HG03066 (cell line): ENCODE results near the gene EIPR1.

ENCODE experiments used
- ATAC-seq: cut with Tn5 transposase; IDR thresholded peaks from one replicate; pipeline ENCODE4 v1.9.1; 2021; ENCODE audit warnings: low read depth; ENCODE audit not compliant: unreplicated experiment

EIPR1 gene

GRCh38 chr2:3377612-3378432, at the start of gene EIPR1:
Gene EIPR1 (minus strand): TSS chr2:3377818. CDS start chr2:3377689, 129 bp downstream.
- ATAC-seq: peak; percentile 76

GRCh38 chr2:3427272-3427671, 49.7 kb upstream of the EIPR1 start:
- ATAC-seq: peak; percentile 54

GRCh38 chr2:3426615-3427014, 49.0 kb upstream of the EIPR1 start:
- ATAC-seq: no peak

DNA sequence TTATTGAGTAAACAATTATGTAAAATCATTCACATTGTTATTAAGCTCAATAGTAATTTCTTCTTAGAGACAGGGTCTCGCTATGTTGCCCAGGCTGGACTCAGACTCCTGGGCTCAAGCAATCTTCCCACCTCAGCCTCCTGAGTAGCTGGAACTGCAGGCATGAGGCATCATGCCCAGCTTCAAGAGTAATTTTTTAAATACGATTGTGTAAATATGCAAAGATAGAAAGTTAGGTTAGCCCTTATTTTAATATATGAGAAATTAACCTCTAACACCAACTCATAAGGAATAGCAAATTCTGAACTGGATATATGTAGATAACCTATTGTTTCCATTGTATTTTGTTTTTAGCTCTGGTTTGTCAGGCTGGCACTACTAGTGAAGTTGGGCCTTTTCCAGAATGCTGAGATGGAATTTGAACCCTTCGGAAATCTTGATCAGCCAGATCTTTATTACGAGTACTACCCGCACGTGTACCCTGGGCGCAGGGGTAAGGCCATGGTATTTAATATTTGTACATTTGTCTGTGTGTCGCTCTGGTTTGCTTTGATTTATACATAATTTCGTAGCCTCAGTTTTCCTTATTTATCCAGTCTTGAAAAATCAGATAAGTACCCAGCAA, 46.7 kb upstream of the EIPR1 start:
- ATAC-seq: no peak

- ATAC-seq: no peak
These were observed 46.0 kb upstream of the EIPR1 start for GRCh38 chr2:3423492-3424170.

- no peak for ATAC-seq
These were observed 44.7 kb upstream of the EIPR1 start for GRCh38 chr2:3422161-3422779.

- no peak for ATAC-seq
These were observed 44.0 kb upstream of the EIPR1 start for GRCh38 chr2:3421580-3421979.

- no peak for ATAC-seq
These were observed 43.3 kb upstream of the EIPR1 start for GRCh38 chr2:3420769-3421397.

- ATAC-seq: no peak
These were observed 42.6 kb upstream of the EIPR1 start for GRCh38 chr2:3420076-3420768.

DNA sequence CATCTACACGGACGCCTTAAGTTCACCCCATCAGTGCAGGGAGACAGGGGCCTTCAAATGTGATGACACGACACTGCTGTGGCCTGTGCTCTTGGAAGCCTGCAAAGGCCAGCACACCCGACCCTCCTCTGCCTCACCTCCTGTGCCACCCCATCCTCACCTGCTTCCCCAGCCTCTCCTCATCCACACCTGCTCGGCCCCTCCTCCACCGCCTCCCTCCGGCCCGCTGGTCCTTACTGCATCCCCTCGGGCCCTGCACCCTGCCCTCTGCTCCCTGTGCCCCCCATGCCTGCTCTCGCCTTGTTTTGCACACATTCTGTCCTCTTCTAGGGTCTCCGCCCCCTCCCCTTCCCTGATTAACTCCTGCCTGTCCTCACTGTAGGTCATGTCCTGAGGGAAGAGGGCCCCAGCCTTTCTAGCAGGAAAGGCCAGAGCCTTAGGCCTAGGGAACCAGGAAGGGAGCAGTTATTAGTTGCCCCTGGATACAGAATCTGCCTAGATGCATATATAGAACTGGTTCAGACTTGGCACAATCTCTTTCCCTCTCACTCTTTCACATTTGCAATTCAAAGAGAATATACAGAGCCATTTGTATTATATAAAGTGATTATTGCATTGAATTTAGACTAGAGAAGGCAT, 41.3 kb upstream of the EIPR1 start:
- ATAC-seq: no peak

GRCh38 chr2:3414133-3414860, 36.7 kb upstream of the EIPR1 start:
- ATAC-seq: no peak

- ATAC-seq: no peak
These were observed 36.1 kb upstream of the EIPR1 start for GRCh38 chr2:3413697-3414096.

DNA sequence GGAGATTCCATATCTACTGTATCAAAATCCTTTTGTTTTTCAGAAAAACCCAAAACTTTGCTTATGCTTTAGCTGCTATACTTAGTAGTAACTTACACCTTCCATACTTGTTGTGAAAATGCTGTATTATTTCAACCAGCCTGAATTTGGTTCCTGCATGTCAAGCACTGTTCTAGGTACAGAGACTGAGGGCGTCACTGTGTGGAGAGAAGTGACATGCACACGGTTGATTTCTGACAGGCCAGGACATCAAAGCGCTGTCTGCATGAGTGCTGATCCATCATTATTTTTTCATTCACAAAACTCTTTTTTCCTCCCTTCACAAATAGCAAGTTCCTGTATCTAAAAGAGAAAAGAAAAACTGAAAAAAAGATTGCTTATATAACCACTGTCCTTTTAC, 33.5 kb upstream of the EIPR1 start:
- ATAC-seq: no peak

- ATAC-seq: no peak
These were observed 32.1 kb upstream of the EIPR1 start for GRCh38 chr2:3409627-3410170.

- no peak for ATAC-seq
These were observed 31.2 kb upstream of the EIPR1 start for GRCh38 chr2:3408781-3409180.

- no peak for ATAC-seq
These were observed 28.9 kb upstream of the EIPR1 start for GRCh38 chr2:3406501-3406900.

GRCh38 chr2:3405876-3406275, 28.3 kb upstream of the EIPR1 start:
- no peak for ATAC-seq

DNA sequence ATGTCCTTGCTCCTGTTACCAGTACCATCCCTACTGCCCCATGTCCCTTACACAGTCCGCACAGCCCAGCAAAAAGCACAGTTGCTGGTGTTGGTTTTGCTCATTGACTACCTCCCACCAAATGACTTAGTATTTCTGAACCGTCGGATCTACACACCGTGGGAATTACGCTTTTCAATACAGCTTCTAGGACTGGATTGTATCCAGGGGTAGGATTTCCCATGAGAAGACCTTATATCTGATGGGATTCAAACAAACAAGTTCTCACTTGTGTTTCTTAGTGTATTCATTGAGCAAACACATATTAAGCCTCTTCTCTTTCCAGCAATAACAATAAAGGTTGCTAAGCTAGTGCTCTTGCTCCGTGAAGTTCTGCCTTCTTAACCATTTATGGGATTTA, 27.7 kb upstream of the EIPR1 start:
- ATAC-seq: no peak
